ENCODE measurements around the gene NECAP2. TPM values are rescaled to one million over a fixed set of nuclear protein-coding genes. Genes with fewer than 3 reads are reported as not detected.
"Not testable (repeated sequence)": the region's sequence is repeated elsewhere in the genome, so short reads cannot be mapped to it uniquely, and the experiment has no call there.

NECAP2 gene
- total RNA-seq, 1 donor from 2014 or later = 41.7 TPM

- Histone ChIP-seq H3K4me3 (no peak overlapping the region), H3K27ac (no peak overlapping the region), H3K9me3 (no peaks in the 10 kb centered on the region), H3K36me3 (peaks cover 0 to 80% of the 10 kb centered on the region in 2 donors), H3K4me1 (no peaks in the 10 kb centered on the region), H3K27me3 (no peaks in the 10 kb centered on the region)
- no peak for DNase-seq (ENCODE audit: extremely low spot score in 2 of 2)
- intact Hi-C loops (cut with DNase I) = no loop called here
- TF ChIP-seq POLR2A (IDR thresholded peaks at IDR 0.05) = no peak
These were observed 37.6 kb downstream of the NECAP2 start for GRCh38 chr1:16478091-16478490.

GRCh38 chr1:16483146-16483545 is 42.6 kb downstream of the NECAP2 start:
- H3K4me3 ChIP-seq; intact Hi-C loops (cut with DNase I): not testable (repeated sequence)
- H3K36me3 ChIP-seq = peaks cover 0 to 71% of the 10 kb centered on the region in 2 donors

GRCh38 chr1:16483639-16484500 is 43.3 kb downstream of the NECAP2 start:
- H3K4me1 ChIP-seq; DNase-seq (ENCODE audit: extremely low spot score in 2 of 2); H3K27ac ChIP-seq; H3K4me3 ChIP-seq; H3K27me3 ChIP-seq; H3K9me3 ChIP-seq; intact Hi-C loops (cut with DNase I): not testable (repeated sequence)
- peaks cover 0 to 63% of the 10 kb centered on the region in 2 donors for H3K36me3 ChIP-seq

More at GRCh38 chr1:16483146-16483545, 42.6 kb downstream of the NECAP2 start:
- not testable (repeated sequence) for H3K4me1 ChIP-seq; DNase-seq (ENCODE audit: extremely low spot score in 2 of 2); H3K27ac ChIP-seq; H3K27me3 ChIP-seq; H3K9me3 ChIP-seq

- peaks cover 0 to 57% of the 10 kb centered on the region in 2 donors for H3K36me3 ChIP-seq
- no peak overlapping the region for H3K27ac ChIP-seq
- H3K4me3 ChIP-seq = no peak overlapping the region
- TF ChIP-seq POLR2AphosphoS5 (IDR thresholded peaks at IDR 0.05; ENCODE audit: insufficient read depth in 1 of 2, low read depth in 1 of 2) (no peak), CTCF (IDR thresholded peaks at IDR 0.05) (no peak), POLR2A (IDR thresholded peaks at IDR 0.05) (no peak)
- H3K9me3 ChIP-seq = no peaks in the 10 kb centered on the region
- H3K27me3 ChIP-seq = no peaks in the 10 kb centered on the region
- intact Hi-C loops (cut with DNase I) = no loop called here
- DNase-seq (ENCODE audit: extremely low spot score in 2 of 2) = no peak
- no peaks in the 10 kb centered on the region for H3K4me1 ChIP-seq
These were observed 43.9 kb downstream of the NECAP2 start for GRCh38 chr1:16484501-16484835.

- no peak for DNase-seq (ENCODE audit: extremely low spot score in 2 of 2)
- H3K4me1 ChIP-seq = no peaks in the 10 kb centered on the region
- no peak overlapping the region for H3K4me3 ChIP-seq
- H3K27me3 ChIP-seq = no peaks in the 10 kb centered on the region
- no peak for TF ChIP-seq POLR2AphosphoS5 (IDR thresholded peaks at IDR 0.05; ENCODE audit: insufficient read depth in 1 of 2, low read depth in 1 of 2)
- no peaks in the 10 kb centered on the region for H3K9me3 ChIP-seq
- intact Hi-C loops (cut with DNase I) = no loop called here
- H3K36me3 ChIP-seq = peaks cover 0 to 54% of the 10 kb centered on the region in 2 donors
- no peak overlapping the region for H3K27ac ChIP-seq
These were observed 44.4 kb downstream of the NECAP2 start for GRCh38 chr1:16484931-16485330.

- H3K4me1 ChIP-seq; intact Hi-C loops (cut with DNase I); H3K9me3 ChIP-seq; H3K4me3 ChIP-seq; H3K27me3 ChIP-seq; H3K27ac ChIP-seq; DNase-seq (ENCODE audit: extremely low spot score in 2 of 2): not testable (repeated sequence)
- H3K36me3 ChIP-seq = peaks cover 0 to 40% of the 10 kb centered on the region in 2 donors
These were observed 45.8 kb downstream of the NECAP2 start for GRCh38 chr1:16486316-16486715.

GRCh38 chr1:16487011-16487410 is 46.5 kb downstream of the NECAP2 start:
- H3K9me3 ChIP-seq; H3K27ac ChIP-seq; H3K27me3 ChIP-seq; intact Hi-C loops (cut with DNase I); DNase-seq (ENCODE audit: extremely low spot score in 2 of 2); H3K4me3 ChIP-seq; H3K4me1 ChIP-seq: not testable (repeated sequence)
- peaks cover 0 to 38% of the 10 kb centered on the region in 2 donors for H3K36me3 ChIP-seq

- intact Hi-C loops (cut with DNase I) = not testable (repeated sequence)
- peaks cover 0 to 18% of the 10 kb centered on the region in 2 donors for H3K36me3 ChIP-seq
These were observed 48.8 kb downstream of the NECAP2 start for GRCh38 chr1:16489195-16489880.

More at GRCh38 chr1:16489195-16489880, 48.8 kb downstream of the NECAP2 start:
- not testable (repeated sequence) for DNase-seq (ENCODE audit: extremely low spot score in 2 of 2); H3K4me1 ChIP-seq; H3K27me3 ChIP-seq; H3K27ac ChIP-seq; H3K4me3 ChIP-seq; H3K9me3 ChIP-seq
